ENCODE data around the gene TNRC6A. TPM values are rescaled to one million over a fixed set of nuclear protein-coding genes. Genes with fewer than 3 reads are reported as not detected.
"Not testable (repeated sequence)": the region's sequence is repeated elsewhere in the genome, so short reads cannot be mapped to it uniquely, and the experiment has no call there.

TNRC6A gene
- total RNA-seq, 6 experiments from 2014 or later = 17.0 to 38.4 (median 23.1) TPM

DNA sequence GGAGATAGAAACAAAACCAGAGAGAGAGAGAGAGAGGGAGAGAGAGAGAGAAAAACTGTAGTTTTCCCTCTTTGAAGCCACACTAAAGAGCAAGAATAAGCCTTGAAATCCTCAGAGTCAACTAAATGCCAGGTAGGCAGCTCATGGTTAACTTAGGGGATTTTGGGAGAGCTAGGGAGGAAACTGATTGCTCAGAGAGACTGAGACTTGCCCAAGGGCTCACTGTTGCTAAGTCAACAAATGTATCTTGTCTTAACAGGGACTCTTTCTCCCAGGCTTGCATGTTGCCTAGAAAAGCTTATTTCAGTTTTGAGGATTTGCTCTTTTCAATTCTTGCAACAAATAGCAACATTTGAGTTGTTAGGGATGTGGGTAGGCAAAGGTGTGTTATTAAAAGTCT is 111.8 kb downstream of the TNRC6A start:
- no peaks in the 10 kb centered on the region for H3K27me3 ChIP-seq
- ATAC-seq (no peak), DNase-seq (no peak)
- intact Hi-C loops (cut with DNase I) = no loop called here
- H3K4me3 ChIP-seq = no peak overlapping the region
- TF ChIP-seq, protein P1, sequence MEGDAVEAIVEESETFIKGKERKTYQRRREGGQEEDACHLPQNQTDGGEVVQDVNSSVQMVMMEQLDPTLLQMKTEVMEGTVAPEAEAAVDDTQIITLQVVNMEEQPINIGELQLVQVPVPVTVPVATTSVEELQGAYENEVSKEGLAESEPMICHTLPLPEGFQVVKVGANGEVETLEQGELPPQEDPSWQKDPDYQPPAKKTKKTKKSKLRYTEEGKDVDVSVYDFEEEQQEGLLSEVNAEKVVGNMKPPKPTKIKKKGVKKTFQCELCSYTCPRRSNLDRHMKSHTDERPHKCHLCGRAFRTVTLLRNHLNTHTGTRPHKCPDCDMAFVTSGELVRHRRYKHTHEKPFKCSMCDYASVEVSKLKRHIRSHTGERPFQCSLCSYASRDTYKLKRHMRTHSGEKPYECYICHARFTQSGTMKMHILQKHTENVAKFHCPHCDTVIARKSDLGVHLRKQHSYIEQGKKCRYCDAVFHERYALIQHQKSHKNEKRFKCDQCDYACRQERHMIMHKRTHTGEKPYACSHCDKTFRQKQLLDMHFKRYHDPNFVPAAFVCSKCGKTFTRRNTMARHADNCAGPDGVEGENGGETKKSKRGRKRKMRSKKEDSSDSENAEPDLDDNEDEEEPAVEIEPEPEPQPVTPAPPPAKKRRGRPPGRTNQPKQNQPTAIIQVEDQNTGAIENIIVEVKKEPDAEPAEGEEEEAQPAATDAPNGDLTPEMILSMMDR (IDR thresholded peaks at IDR 0.05) = no peak
- no peak for TF ChIP-seq POLR2A (IDR thresholded peaks at IDR 0.05)
- H3K4me1 ChIP-seq = peaks cover 0 to 14% (median 0%) of the 10 kb centered on the region in 4 donors
- H3K9me3 ChIP-seq = no peaks in the 10 kb centered on the region
- no peak overlapping the region for H3K27ac ChIP-seq
- no peaks in the 10 kb centered on the region for H3K36me3 ChIP-seq

- 54% methylated on average over 8 of the region's 17 CpGs for WGBS (ENCODE audit: insufficient coverage, low coverage, low lambda C conversion rate, missing lambda C conversion rate)
- H3K4me1 ChIP-seq = peaks cover 0 to 4% (median 0%) of the 10 kb centered on the region in 4 donors
- peak in 1 of 3 donors; percentile 46 for DNase-seq
- no peaks in the 10 kb centered on the region for H3K9me3 ChIP-seq
- H3K27ac ChIP-seq = no peak overlapping the region
- H3K4me3 ChIP-seq = no peak overlapping the region
- no peaks in the 10 kb centered on the region for H3K27me3 ChIP-seq
- peak in 2 of 4 donors; percentile 69 to 80 for ATAC-seq
- TF ChIP-seq, protein P1 (IDR thresholded peaks at IDR 0.05) = no peak
- TF ChIP-seq POLR2A (IDR thresholded peaks at IDR 0.05) = no peak
- intact Hi-C loops (cut with DNase I) = no loop called here
- no peaks in the 10 kb centered on the region for H3K36me3 ChIP-seq
Observed at GRCh38 chr16:24844101-24845030, 114.9 kb downstream of the TNRC6A start.

- H3K4me1 ChIP-seq; ATAC-seq; H3K27ac ChIP-seq; H3K4me3 ChIP-seq; intact Hi-C loops (cut with DNase I); H3K27me3 ChIP-seq; DNase-seq; H3K36me3 ChIP-seq; H3K9me3 ChIP-seq: not testable (repeated sequence)
- no CpG with 5 or more reads among the region's 2 CpGs for WGBS (ENCODE audit: insufficient coverage, low coverage, low lambda C conversion rate, missing lambda C conversion rate)
Observed at GRCh38 chr16:24845031-24845365, 115.5 kb downstream of the TNRC6A start.

DNA sequence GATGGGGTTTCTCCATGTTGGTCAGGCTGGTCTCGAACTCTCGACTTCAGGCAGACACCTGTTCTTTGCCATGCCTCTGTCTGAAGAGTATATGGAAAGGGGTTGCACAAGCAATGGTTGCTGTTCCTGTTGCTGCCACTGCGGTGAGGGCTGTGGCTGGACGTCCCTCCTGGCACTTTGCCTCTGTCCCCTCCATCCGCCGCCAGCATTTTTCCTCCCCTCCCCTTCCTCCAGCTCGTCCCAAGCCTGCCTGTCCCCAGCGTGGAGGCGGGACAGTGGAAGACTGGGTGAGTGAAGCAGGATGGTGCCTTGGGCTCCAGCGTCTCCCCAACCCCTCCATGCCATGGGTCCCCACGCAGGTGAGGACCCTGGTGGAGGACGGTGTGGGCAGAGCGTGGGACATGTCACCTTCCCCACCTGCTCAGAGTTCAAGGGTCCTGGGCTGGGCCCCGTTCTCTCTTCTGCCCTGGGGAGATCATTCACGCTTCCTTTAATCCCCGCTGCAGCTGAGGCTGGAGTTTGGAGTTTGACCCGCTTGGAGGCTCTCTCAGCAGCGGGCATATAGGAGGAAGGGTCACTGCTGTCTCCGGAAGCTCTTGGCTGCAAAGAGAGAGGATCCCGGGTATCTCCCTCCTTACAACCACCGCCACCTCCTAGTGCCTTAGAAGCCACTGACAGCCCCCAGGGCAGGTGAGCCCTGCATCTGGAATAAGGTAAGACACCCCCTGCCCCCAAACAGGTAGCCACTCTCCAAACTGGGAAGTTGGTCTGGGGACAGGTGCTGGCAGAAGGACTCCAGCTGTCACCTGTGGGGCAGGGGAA is 116.5 kb downstream of the TNRC6A start, which contains the start of gene SLC5A11:
Gene SLC5A11 (plus strand): TSS at position 238 of the 822 bp plus-strand sequence. CDS start 12,681 bp downstream, outside the sequence.
- intact Hi-C loops (cut with DNase I) = no loop called here
- H3K27me3 ChIP-seq = no peaks in the 10 kb centered on the region
- H3K9me3 ChIP-seq = no peaks in the 10 kb centered on the region
- no peaks in the 10 kb centered on the region for H3K36me3 ChIP-seq
- no peaks in the 10 kb centered on the region for H3K4me1 ChIP-seq
- 48% methylated on average over 8 of the region's 21 CpGs for WGBS (ENCODE audit: insufficient coverage, low coverage, low lambda C conversion rate, missing lambda C conversion rate)
- DNase-seq = no peak
- ATAC-seq = peak; percentile 51 to 68 (median 62)
- no peak for TF ChIP-seq POLR2A (IDR thresholded peaks at IDR 0.05)
- TF ChIP-seq, protein P1 (IDR thresholded peaks at IDR 0.05) = no peak
- H3K4me3 ChIP-seq = peak within 1 kb of the TSS in 1 of 3 donors; percentile 7
- no peak within 1 kb of the TSS for H3K27ac ChIP-seq

Data from right lobe of liver (tissue), 6 donors.